Cardiac muscle cell (in vitro differentiated cells and primary cell): Measurements from ENCODE around the gene MPP4. TPM values are rescaled to one million over a fixed set of nuclear protein-coding genes. Genes with fewer than 3 reads are reported as not detected.
A peak's percentile ranks its signal among the peaks of the same experiment; 100 is the strongest.

Experiments
- DNase-seq, 2 donors: peaks; one replicate each; pipeline versions ENCODE4 v3.0.0 to v3.0.0-alpha.2; 2010 to 2017; ENCODE audit warnings: low read depth in 1 of 2, low spot score in 1 of 2
- H3K27ac ChIP-seq: fragments of 200-600 bp; sonication (generic); 2 replicates; pipeline ENCODE4 v1.5.1; 2016
- H3K27me3 ChIP-seq: fragments of 200-600 bp; sonication (generic); 2 replicates; pipeline ENCODE4 v1.6.0; 2016; ENCODE audit warnings: control low read depth
- H3K36me3 ChIP-seq: fragments of 200-600 bp; sonication (generic); 2 replicates; pipeline ENCODE4 v1.5.1; 2016; ENCODE audit warnings: control low read depth
- H3K4me1 ChIP-seq: fragments of 200-600 bp; sonication (generic); 2 replicates; pipeline ENCODE4 v1.8.1; 2017; ENCODE audit warnings: low read depth, mild to moderate bottlenecking, mixed run types
- H3K4me3 ChIP-seq: fragments of 200-600 bp; sonication (generic); 2 replicates; pipeline ENCODE4 v1.5.1; 2016; ENCODE audit warnings: mild to moderate bottlenecking
- H3K9me3 ChIP-seq: fragments of 200-600 bp; sonication (generic); 2 replicates; pipeline ENCODE4 v1.5.1; 2017; ENCODE audit warnings: low read depth, mild to moderate bottlenecking, control low read depth
- CTCF ChIP-seq: IDR thresholded peaks from 2 replicates; pipeline ENCODE4 v1.5.1; 2012; ENCODE audit warnings: low read depth, mild to moderate bottlenecking, low read length
- polyA plus RNA-seq: library from polyadenylated mRNA; unstranded; fragments of >200 nt; fragmentation: Nextera tagmentation; extraction: Ambion mirVana; gene quantifications from 2 replicates; pipeline ENCODE4 v1.2.1, GENCODE V29; 2016
- total RNA-seq: library from RNA; depleted of rRNA; stranded (reverse); fragments of >200 nt; gene quantifications from 2 replicates; pipeline ENCODE4 v1.2.3, GENCODE V29; 2016

MPP4 gene
- total and polyA plus RNA-seq, 2 experiments from 2014 or later = 0.15 to 0.27 TPM

- H3K9me3 ChIP-seq = no peaks in the 10 kb centered on the region
- no peak for DNase-seq
- H3K4me3 ChIP-seq = no peak overlapping the region
- H3K27ac ChIP-seq = no peak overlapping the region
- H3K36me3 ChIP-seq = peaks cover 29% of the 10 kb centered on the region
- no peaks in the 10 kb centered on the region for H3K4me1 ChIP-seq
- no peaks in the 10 kb centered on the region for H3K27me3 ChIP-seq
- TF ChIP-seq CTCF = no peak
Measured at GRCh38 chr2:201730651-201731285, 32.3 kb upstream of the MPP4 start.

- Histone ChIP-seq H3K27ac (no peak overlapping the region), H3K27me3 (no peaks in the 10 kb centered on the region), H3K4me3 (no peak overlapping the region), H3K9me3 (no peaks in the 10 kb centered on the region), H3K4me1 (no peaks in the 10 kb centered on the region), H3K36me3 (peaks cover 28% of the 10 kb centered on the region)
- DNase-seq = no peak
- TF ChIP-seq CTCF = no peak
Measured at GRCh38 chr2:201715459-201715858, 17.0 kb upstream of the MPP4 start.

- no peaks in the 10 kb centered on the region for H3K9me3 ChIP-seq
- no peaks in the 10 kb centered on the region for H3K4me1 ChIP-seq
- TF ChIP-seq CTCF = no peak
- no peak for DNase-seq
- no peak overlapping the region for H3K4me3 ChIP-seq
- H3K36me3 ChIP-seq = peaks cover 34% of the 10 kb centered on the region
- H3K27ac ChIP-seq = no peak overlapping the region
- no peaks in the 10 kb centered on the region for H3K27me3 ChIP-seq
Measured at GRCh38 chr2:201712726-201713125, 14.3 kb upstream of the MPP4 start.

GRCh38 chr2:201709747-201710146 is 11.3 kb upstream of the MPP4 start:
- no peak overlapping the region for H3K27ac ChIP-seq
- TF ChIP-seq CTCF = no peak
- H3K27me3 ChIP-seq = no peaks in the 10 kb centered on the region
- DNase-seq = peak in 1 of 2 donors; percentile 21
- H3K9me3 ChIP-seq = no peaks in the 10 kb centered on the region
- peaks cover 33% of the 10 kb centered on the region for H3K36me3 ChIP-seq
- H3K4me3 ChIP-seq = no peak overlapping the region
- no peaks in the 10 kb centered on the region for H3K4me1 ChIP-seq

GRCh38 chr2:201709049-201709448 is 10.6 kb upstream of the MPP4 start:
- no peaks in the 10 kb centered on the region for H3K9me3 ChIP-seq

More at GRCh38 chr2:201709049-201709448, 10.6 kb upstream of the MPP4 start:
- H3K27ac ChIP-seq = no peak overlapping the region
- H3K36me3 ChIP-seq = peaks cover 39% of the 10 kb centered on the region
- no peak for DNase-seq
- no peaks in the 10 kb centered on the region for H3K27me3 ChIP-seq
- H3K4me1 ChIP-seq = no peaks in the 10 kb centered on the region
- no peak overlapping the region for H3K4me3 ChIP-seq
- TF ChIP-seq CTCF = no peak
